SU-DHL-6 (cell line): ENCODE measurements around the gene SMAD5.

Experiments used
- CTCF ChIP-seq: fragments of 200-600 bp; sonication (generic); IDR thresholded peaks from one replicate; pipeline ENCODE4 v1.5.1; 2017; ENCODE audit warnings: antibody characterized with exemption, mild to moderate bottlenecking, low read length, moderate library complexity; ENCODE audit not compliant: insufficient read depth, poor library complexity, severe bottlenecking
- EZH2phosphoT487 ChIP-seq: fragments of 200-600 bp; sonication (generic), shearing (Covaris generic); conservative IDR thresholded peaks from 2 replicates; pipeline ENCODE4 v1.6.1; 2018; ENCODE audit warnings: mild to moderate bottlenecking, antibody characterized with exemption, low read length, moderate library complexity, mixed read lengths

- TF ChIP-seq CTCF, result no peak
- TF ChIP-seq EZH2phosphoT487, result no peak
Measured at GRCh38 chr5:136195971-136196820, 63.6 kb downstream of the SMAD5 start.
